Body of pancreas (tissue), 4 donors: ENCODE data around the gene TMEM250.

Source experiments
- CTCF ChIP-seq, 7 experiments: fragments of 450-650 bp in 4 of 7; fragments of 200-600 bp in 3 of 7; sonication (generic) in 3 of 7; IDR thresholded peaks; one replicate each; pipeline ENCODE4 v1.5.1; 2016 to 2019; ENCODE audit warnings: antibody characterized with exemption in 7 of 7
- POLR2A ChIP-seq, 3 donors: fragments of 450-650 bp; IDR thresholded peaks; one replicate each; pipeline ENCODE4 v1.6.1; 2016; ENCODE audit warnings: antibody characterized with exemption in 3 of 3, mild to moderate bottlenecking in 2 of 3

GRCh38 chr9:136116360-136117098 lies 2.1 kb downstream of the TMEM250 start:
- TF ChIP-seq CTCF (IDR thresholded peaks at IDR 0.05): no peak
- TF ChIP-seq POLR2A (IDR thresholded peaks at IDR 0.05): no peak
